GM04503 (cell line): ENCODE results near the gene TMEM141.
"Not testable (repeated sequence)": the region's sequence is repeated elsewhere in the genome, so short reads cannot be mapped to it uniquely, and the experiment has no call there.

Experiments
- DNase-seq: peaks from one replicate; pipeline ENCODE4 v3.0.0-alpha.2; 2012; ENCODE audit warnings: low read depth

TMEM141 gene

GRCh38 chr9:136833381-136834048 lies 42.4 kb downstream of the TMEM141 start:
- not testable (repeated sequence) for DNase-seq

- no peak for DNase-seq
Observed at GRCh38 chr9:136835162-136835931, 44.2 kb downstream of the TMEM141 start.

DNA sequence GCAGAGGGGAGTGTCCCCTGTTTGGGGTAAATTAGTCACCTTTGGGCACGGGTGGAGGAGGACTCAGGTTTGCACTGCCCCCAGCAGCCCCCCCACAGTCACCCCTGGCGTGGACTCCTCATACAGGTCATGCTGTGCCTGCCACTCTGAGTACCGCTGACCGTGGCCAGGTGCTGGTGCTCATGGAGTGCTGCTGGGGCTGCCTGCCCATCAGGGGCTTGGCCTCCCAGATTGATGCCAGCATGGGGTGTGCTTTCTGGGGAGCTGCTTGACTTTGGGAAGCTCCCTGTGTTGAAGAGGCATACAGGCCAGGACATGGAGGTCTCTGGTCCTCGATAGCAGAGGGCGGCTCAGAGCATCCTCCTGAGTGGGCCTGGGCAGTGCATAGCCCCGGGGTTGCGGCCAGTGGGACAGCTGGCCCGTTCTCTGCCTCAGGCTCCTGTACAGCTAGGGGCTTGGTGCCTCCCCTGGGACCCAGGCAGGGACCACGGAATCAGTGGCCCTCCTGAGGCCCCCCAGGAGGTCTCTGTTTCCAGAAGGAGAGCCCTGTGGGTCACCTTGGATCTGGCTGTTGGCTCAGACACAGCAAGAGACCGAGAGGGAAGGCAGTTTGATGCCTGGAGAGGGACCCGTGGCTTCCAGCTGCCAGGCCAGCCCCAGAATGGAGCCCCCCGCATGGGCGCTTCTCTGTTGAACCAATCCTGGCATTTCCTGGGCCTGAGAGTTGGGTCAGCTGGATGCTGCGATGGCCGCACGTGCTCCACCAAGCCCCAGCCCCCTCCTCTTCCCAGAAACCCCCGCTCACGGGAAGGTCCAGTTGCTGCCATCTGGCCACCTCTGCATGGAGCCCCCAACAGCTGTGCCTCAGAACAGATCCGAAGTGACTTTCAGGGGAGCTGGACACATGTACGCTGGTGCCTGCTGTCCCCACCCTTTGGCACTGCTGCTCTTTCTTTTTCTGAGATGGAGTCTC lies 45.1 kb downstream of the TMEM141 start:
- no peak for DNase-seq

- DNase-seq, result no peak
Observed at GRCh38 chr9:136837146-136837855, 46.2 kb downstream of the TMEM141 start.

- DNase-seq, result not testable (repeated sequence)
Observed at GRCh38 chr9:136837856-136838277, 46.7 kb downstream of the TMEM141 start.

- DNase-seq, result no peak
Observed at GRCh38 chr9:136838314-136839228, 47.4 kb downstream of the TMEM141 start.

GRCh38 chr9:136839229-136840139 lies 48.3 kb downstream of the TMEM141 start:
- DNase-seq, result no peak

- DNase-seq, result no peak
Observed at GRCh38 chr9:136840140-136840876, 49.2 kb downstream of the TMEM141 start.

DNA sequence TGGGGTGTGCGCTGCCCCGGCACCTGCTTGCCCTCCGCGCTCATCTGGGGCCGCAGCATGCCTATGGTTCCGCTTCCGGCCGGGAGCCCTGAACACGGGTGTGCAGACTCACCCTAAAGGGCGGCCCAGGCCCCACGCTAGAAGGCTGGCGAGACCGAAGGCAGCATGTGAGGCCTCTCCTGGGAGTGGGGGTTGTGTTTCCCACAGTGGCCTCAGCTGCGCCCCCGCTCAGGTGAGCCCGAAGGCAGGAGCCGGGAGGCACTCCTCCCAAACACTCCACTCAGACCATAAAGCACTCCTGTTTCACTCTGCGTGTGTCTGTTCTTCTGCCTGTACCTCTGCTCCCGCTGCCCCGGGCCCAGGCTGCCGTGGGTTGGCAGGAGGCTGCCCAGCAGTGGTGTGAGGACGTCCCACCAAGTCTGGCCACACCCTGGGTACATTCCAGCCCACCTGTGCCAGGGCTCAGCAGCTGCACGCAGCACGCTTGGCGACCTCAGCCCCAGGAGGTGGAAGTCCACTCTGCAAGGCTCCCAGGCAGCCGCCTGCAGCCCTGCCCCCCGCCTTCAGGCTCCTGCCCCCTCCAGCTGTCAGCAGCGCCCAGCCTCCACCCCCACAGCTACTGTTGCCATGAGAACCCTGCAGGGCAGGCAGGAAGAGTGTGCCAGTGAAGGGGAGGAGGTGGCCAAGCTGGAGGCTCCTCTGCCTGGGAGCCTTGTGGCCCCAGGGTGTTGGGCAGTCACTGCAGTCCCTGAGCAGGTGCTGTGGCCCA lies 49.9 kb downstream of the TMEM141 start:
- no peak for DNase-seq

DNA sequence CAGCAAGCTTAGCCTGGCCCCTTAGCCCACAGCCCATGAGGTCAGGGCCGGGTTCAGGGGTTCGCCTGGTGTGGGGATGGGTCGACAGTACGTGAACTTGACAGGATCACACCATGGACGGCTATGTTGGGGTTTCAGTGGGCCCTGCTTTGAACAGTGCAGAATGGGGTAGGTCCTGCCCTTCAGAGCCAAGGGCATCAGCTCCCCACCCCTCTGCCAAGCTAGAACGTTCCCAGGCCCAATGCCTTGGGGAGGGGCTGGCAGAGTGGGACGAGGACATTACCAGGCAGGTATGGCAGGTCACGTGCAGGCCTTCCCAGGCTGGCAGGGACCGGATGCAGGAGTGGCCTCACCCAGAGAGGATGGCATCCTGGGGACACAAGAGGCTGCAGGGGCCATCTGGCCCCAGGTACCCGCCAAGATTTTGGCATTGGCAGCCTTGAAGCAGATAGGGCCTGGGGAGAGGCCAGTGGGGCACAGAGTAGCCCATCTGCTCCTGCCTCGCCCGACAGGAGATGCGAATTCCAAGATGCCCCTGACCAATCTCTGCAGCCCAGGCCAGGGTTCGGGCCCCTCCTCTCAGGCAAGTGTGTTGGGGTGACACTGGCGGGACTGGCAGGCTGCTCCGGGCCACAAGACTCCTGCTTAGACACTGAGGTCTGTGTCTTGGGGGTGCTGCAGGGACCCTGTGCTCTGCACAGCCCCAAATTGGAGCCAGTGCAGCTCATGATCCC lies 50.7 kb downstream of the TMEM141 start:
- not testable (repeated sequence) for DNase-seq

- not testable (repeated sequence) for DNase-seq
Observed at GRCh38 chr9:136842380-136842948, 51.3 kb downstream of the TMEM141 start, which contains the start of gene AJM1. Gene AJM1, plus strand, starts transcription at chr9:136842478. Its CDS starts 1,937 bp downstream, at chr9:136844415.
